Measurements from ENCODE around the gene TSC1.

DNA sequence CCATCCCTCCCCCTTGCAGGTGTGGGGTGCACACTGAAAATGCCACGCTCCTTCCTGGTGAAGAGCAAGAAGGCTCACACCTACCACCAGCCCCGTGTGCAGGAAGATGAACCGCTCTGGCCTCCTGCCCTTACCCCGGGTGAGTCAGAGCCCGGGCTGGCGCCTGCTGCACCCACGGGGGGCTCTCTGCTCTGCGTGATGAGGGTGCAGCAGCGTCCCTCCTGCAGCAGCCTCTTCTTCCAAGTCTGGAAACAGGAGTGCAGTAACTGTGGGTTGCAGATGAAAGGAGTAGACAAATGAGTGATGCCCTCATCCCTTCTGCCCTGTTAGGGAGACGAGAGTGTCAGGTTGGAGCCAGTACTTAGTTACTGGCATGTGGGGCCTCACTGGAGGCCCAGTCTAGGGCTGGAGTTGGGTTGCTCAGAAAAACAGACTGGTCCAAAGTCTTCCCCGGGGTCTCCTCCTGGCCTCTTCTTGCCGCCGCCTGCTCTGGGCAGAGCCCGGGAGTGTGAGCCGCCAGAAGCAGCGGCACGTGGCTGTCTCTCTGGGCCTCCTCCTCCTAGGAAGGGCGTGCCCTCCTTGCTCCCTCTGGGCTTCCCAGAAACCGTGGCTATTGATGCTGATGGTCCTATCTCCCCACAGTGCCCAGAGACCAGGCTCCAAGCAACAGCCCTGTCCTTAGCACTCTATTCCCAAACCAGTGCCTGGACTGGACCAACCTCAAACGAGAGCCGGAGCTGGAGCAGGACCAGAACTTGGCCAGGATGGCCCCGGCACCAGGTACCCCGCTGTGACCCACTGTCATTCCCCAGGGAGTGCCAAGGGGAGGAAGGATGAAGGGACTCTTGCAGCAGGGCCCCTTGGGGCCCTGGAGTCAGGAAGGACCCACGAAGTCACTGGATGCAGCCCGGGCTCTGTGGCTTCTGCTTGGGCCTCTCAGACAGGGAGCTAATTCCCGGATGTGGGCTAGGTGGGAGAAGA lies 42.5 kb upstream of the TSC1 start:
- TF ChIP-seq, protein P1, sequence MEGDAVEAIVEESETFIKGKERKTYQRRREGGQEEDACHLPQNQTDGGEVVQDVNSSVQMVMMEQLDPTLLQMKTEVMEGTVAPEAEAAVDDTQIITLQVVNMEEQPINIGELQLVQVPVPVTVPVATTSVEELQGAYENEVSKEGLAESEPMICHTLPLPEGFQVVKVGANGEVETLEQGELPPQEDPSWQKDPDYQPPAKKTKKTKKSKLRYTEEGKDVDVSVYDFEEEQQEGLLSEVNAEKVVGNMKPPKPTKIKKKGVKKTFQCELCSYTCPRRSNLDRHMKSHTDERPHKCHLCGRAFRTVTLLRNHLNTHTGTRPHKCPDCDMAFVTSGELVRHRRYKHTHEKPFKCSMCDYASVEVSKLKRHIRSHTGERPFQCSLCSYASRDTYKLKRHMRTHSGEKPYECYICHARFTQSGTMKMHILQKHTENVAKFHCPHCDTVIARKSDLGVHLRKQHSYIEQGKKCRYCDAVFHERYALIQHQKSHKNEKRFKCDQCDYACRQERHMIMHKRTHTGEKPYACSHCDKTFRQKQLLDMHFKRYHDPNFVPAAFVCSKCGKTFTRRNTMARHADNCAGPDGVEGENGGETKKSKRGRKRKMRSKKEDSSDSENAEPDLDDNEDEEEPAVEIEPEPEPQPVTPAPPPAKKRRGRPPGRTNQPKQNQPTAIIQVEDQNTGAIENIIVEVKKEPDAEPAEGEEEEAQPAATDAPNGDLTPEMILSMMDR (IDR thresholded peaks at IDR 0.05) = no peak
- no peak for TF ChIP-seq POLR2A (IDR thresholded peaks at IDR 0.05)

Measured in Peyer's patch (tissue), 4 donors.